ENCODE measurements around the gene TADA2B. TPM values are rescaled to one million over a fixed set of nuclear protein-coding genes. Genes with fewer than 3 reads are reported as not detected.

The TADA2B gene
- total RNA-seq, 1 donor from 2014 or later = 31.8 TPM

DNA sequence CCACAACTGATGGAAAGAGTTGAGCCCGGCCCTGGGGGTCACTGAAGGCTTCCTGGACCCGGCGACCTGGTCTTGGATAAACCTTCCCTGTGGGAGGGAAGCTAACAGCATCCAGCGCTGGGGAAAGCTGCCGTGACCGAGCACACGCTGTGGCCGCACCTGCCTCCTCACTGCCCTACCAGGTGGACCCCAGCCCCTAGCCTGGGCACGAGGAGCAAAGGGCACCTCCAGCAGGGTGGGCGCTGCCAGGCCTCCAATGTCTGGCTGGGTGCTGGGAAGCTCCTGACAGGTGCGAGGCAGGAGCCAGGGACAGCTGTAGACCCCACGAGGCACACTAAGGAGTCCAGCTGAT lies 7.9 kb downstream of the TADA2B start:
- ATAC-seq (ENCODE audit: low read depth) = no peak
- Mint-ChIP-seq H3K27me3 (no peaks in the 10 kb centered on the region), H3K4me3 (no peak overlapping the region), H3K4me1 (peaks cover 38% of the 10 kb centered on the region), H3K9me3 (no peaks in the 10 kb centered on the region), H3K27ac (no peak overlapping the region), H3K36me3 (ENCODE audit: low read depth) (peaks cover 40% of the 10 kb centered on the region)
- CTCF ChIA-PET = no interaction called here
- TF ChIP-seq CTCF (IDR thresholded peaks at IDR 0.05) = no peak
- POLR2A ChIA-PET = no interaction called here
- intact Hi-C loops (cut with micrococcal nuclease) = no loop called here
- DNase-seq = no peak

GRCh38 chr4:7051905-7052304 lies 8.7 kb downstream of the TADA2B start:
- CTCF ChIA-PET = no interaction called here
- intact Hi-C loops (cut with micrococcal nuclease) = no loop called here

GRCh38 chr4:7052313-7052712 lies 9.1 kb downstream of the TADA2B start:
- H3K4me3 Mint-ChIP-seq = no peak overlapping the region

More at GRCh38 chr4:7051905-7052304, 8.7 kb downstream of the TADA2B start:
- no peak for TF ChIP-seq CTCF (IDR thresholded peaks at IDR 0.05)
- Mint-ChIP-seq H3K27me3 (no peaks in the 10 kb centered on the region), H3K4me3 (no peak overlapping the region), H3K4me1 (peaks cover 30% of the 10 kb centered on the region), H3K9me3 (no peaks in the 10 kb centered on the region), H3K36me3 (ENCODE audit: low read depth) (peaks cover 42% of the 10 kb centered on the region), H3K27ac (no peak overlapping the region)
- ATAC-seq (ENCODE audit: low read depth) (no peak), DNase-seq (no peak)
- POLR2A ChIA-PET = interaction anchor here (0.6 to 0.8 kb wide), 2 partner anchors 8 to 18 kb away, joined by 3 to 6 read pairs; partner anchors contain the start of gene TADA2B

DNA sequence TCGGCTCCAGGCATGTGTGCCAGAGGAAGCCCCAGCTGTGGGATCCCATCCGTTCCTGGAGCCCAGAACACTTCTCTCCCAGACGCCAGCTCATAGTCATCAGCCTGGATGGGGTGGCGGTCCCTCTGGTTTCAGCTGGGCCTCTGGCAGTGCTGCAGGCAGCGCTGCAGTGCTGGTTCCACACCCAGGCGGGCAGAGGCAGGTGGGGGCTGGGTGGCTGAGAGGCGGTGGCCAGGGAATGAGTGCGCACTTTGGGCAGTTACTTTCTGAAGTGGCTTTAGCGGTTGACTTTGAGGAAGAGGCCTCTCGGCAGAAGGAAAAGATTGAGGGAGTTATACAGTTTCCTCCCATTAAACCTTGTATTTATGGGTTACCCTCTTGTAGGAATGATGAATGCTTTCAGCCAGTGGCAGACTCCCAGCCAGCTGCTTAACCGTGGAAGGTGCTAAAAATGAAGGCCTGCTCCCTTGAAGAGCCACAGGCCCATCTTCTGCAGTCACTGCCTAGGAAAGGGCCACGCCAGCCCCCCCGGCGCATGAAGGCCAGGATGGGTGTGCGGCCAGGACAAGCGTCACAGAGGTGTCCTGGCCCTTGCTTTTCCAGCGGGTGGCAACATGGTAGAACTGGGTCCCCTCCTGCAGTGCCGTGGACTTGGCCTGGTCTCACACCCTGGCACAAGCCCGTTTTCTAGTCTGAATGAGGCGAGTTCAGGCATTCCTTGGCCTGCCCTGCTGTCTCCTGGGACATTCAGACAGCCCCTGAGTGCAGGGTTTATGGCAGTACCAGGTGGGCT lies 9.9 kb downstream of the TADA2B start:
- Mint-ChIP-seq H3K4me1 (peaks cover 23% of the 10 kb centered on the region), H3K27me3 (no peaks in the 10 kb centered on the region), H3K27ac (peak overlapping the region; percentile 12), H3K36me3 (ENCODE audit: low read depth) (peaks cover 50% of the 10 kb centered on the region), H3K9me3 (no peaks in the 10 kb centered on the region), H3K4me3 (no peak overlapping the region)
- TF ChIP-seq CTCF (IDR thresholded peaks at IDR 0.05) = no peak
- POLR2A ChIA-PET = interaction anchor here (0.7 to 0.8 kb wide), 2 partner anchors 9 to 79 kb away, joined by 3 read pairs; partner anchors contain the start of gene TADA2B
- ATAC-seq (ENCODE audit: low read depth) = no peak
- CTCF ChIA-PET = no interaction called here
- intact Hi-C loops (cut with micrococcal nuclease) = no loop called here
- no peak for DNase-seq

More at GRCh38 chr4:7052313-7052712, 9.1 kb downstream of the TADA2B start:
- ChIA-PET CTCF (no interaction called here), POLR2A (interaction anchor here (0.8 kb wide), 1 partner anchor 9 kb away, joined by 3 read pairs; the partner anchor contains the start of gene TADA2B)
- Mint-ChIP-seq H3K9me3 (no peaks in the 10 kb centered on the region), H3K27ac (peak overlapping the region; percentile 12), H3K4me1 (peaks cover 26% of the 10 kb centered on the region), H3K36me3 (ENCODE audit: low read depth) (peaks cover 43% of the 10 kb centered on the region), H3K27me3 (no peaks in the 10 kb centered on the region)
- TF ChIP-seq CTCF (IDR thresholded peaks at IDR 0.05) = no peak
- intact Hi-C loops (cut with micrococcal nuclease) = no loop called here
- ATAC-seq (ENCODE audit: low read depth) (no peak), DNase-seq (no peak)

DNA sequence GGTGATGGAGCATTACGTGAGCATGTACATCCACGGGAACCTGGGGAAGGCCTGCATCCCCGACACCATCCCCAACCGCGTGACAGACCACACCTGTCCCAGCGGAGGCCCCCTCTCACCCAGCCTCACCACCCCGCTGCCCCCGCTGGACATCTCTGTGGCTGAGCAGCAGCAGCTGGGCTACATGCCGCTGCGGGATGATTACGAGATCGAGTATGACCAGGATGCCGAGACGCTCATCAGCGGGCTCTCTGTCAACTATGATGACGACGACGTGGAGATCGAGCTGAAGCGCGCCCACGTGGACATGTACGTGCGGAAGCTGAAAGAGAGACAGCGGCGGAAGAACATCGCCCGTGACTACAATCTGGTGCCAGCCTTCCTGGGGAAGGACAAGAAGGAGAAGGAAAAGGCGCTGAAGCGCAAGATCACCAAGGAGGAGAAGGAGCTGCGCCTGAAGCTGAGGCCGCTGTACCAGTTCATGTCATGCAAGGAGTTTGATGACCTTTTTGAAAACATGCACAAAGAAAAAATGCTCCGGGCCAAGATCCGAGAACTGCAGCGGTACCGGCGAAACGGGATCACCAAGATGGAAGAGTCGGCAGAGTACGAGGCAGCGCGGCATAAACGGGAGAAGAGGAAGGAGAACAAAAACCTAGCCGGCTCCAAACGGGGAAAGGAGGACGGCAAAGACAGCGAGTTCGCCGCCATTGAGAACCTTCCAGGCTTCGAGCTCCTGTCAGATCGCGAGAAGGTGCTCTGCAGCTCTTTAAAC lies 11.1 kb downstream of the TADA2B start:
- H3K36me3 Mint-ChIP-seq (ENCODE audit: low read depth) = peaks cover 55% of the 10 kb centered on the region
- POLR2A ChIA-PET = no interaction called here

More for the DNA sequence above, 11.1 kb downstream of the TADA2B start:
- TF ChIP-seq CTCF (IDR thresholded peaks at IDR 0.05) = no peak
- CTCF ChIA-PET = interaction anchor here (1.1 to 1.9 kb wide), 2 partner anchors 11 to 16 kb away, joined by 4 read pairs; partner anchors contain the start of gene TADA2B
- Mint-ChIP-seq H3K4me3 (no peak overlapping the region), H3K27ac (no peak overlapping the region), H3K4me1 (peaks cover 27% of the 10 kb centered on the region), H3K27me3 (no peaks in the 10 kb centered on the region), H3K9me3 (no peaks in the 10 kb centered on the region)
- no peak for ATAC-seq (ENCODE audit: low read depth)
- DNase-seq = no peak
- intact Hi-C loops (cut with micrococcal nuclease) = no loop called here

Data from activated B cell treated with CpG ODN at 0.5 μM for 24 hours (primary cell).